ENCODE results near the gene MAPKAP1. TPM values are rescaled to one million over a fixed set of nuclear protein-coding genes. Genes with fewer than 3 reads are reported as not detected.

Gene MAPKAP1
- total RNA-seq, 1 experiment from 2014 or later: 55.5 TPM

DNA sequence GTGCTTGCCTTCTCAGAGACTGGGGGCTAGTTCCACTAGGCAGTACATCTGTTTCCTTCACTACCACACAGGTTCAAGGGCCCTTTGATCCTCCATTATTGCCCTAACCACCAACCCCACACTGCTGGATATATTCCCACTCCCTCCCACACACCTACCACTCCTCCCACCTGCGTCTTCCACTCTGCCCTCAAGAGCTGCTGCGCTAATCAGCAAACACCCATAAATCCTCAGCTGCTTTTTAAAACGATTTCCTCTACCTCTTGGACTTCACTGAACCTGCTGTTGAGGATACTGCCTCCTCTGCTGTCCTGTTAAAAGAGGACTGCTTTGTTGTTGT lies 120.9 kb downstream of the MAPKAP1 start:
- CTCF ChIA-PET: no interaction called here
- no peaks in the 10 kb centered on the region for H3K9me3 Mint-ChIP-seq (ENCODE audit: low read depth, unreplicated experiment)
- H3K4me1 Mint-ChIP-seq (ENCODE audit: low read depth, unreplicated experiment): no peaks in the 10 kb centered on the region

DNA sequence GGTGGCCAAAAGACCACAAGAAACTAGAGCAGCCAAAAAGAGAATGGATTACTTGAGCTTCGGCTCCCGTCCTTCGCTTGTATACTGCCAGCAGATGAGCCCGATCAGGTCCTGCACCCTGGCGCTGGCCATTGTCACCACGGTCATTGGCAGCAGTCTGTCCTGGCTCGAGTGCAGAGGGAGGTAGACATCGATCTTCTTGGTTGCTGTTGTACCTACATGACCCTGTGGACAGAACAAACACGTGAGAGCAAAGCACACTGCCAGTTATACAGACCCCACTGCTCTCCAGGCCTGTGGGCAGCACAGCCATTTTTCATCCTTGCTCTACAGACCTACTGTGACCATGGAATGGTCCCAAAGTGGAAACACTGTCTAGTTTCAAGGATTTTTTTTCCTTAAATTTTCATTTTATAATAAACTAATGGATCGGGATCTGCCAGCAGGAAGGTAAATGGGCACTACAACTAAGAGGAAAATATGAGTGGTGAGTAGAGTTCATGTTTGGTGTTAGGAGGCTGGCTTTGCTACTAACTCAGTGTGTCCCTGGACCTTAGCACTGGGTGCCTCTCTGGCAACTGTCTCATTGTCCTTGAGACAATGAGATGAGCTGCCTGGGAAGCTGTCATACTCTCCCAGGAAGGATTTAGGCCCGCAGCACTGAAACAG lies 121.4 kb downstream of the MAPKAP1 start:
- CTCF ChIA-PET: no interaction called here
- no peaks in the 10 kb centered on the region for H3K4me1 Mint-ChIP-seq (ENCODE audit: low read depth, unreplicated experiment)

More for the DNA sequence above, 120.9 kb downstream of the MAPKAP1 start:
- TF ChIP-seq, protein P1, sequence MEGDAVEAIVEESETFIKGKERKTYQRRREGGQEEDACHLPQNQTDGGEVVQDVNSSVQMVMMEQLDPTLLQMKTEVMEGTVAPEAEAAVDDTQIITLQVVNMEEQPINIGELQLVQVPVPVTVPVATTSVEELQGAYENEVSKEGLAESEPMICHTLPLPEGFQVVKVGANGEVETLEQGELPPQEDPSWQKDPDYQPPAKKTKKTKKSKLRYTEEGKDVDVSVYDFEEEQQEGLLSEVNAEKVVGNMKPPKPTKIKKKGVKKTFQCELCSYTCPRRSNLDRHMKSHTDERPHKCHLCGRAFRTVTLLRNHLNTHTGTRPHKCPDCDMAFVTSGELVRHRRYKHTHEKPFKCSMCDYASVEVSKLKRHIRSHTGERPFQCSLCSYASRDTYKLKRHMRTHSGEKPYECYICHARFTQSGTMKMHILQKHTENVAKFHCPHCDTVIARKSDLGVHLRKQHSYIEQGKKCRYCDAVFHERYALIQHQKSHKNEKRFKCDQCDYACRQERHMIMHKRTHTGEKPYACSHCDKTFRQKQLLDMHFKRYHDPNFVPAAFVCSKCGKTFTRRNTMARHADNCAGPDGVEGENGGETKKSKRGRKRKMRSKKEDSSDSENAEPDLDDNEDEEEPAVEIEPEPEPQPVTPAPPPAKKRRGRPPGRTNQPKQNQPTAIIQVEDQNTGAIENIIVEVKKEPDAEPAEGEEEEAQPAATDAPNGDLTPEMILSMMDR (IDR thresholded peaks at IDR 0.05; ENCODE audit: unreplicated experiment): no peak
- no peak overlapping the region for H3K27ac Mint-ChIP-seq (ENCODE audit: unreplicated experiment)
- no peaks in the 10 kb centered on the region for H3K36me3 Mint-ChIP-seq (ENCODE audit: insufficient read depth, unreplicated experiment)
- no TSS peak for BruUV-seq (replicated peaks)
- DNase-seq: no peak
- H3K4me3 Mint-ChIP-seq (ENCODE audit: low read depth, unreplicated experiment): no peak overlapping the region
- H3K27me3 Mint-ChIP-seq (ENCODE audit: unreplicated experiment): no peaks in the 10 kb centered on the region
- intact Hi-C loops (cut with micrococcal nuclease; ENCODE audit: unreplicated experiment): no loop called here

DNA sequence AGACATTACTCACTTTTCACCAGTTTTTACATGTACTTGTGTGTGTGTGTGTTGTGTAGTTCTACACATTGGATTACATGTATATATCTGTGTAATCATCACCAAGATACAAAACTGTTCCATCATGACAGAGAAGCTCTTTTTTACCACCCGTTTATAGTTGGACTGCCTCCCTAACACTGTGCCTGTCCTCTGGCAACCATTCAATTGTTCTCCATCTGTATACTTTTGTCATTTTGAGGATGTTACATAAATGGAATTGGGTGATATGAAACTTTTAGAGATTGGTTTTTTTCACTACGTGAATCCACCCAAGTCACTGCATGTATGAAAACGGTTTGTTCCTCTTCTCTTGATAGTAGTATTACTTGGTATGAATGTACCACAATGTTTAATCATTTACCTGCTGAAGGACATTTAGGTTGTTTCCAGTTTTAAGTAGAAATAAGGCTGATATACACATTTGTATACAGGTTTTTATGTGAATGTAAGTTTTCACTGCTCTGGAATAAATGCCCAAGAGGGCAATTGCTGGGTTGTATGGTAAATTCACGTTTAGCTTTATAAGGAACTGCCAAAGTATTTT lies 126.2 kb downstream of the MAPKAP1 start:
- intact Hi-C loops (cut with micrococcal nuclease; ENCODE audit: unreplicated experiment): no loop called here
- no peak for DNase-seq
- no TSS peak for BruUV-seq (replicated peaks)
- no peaks in the 10 kb centered on the region for H3K4me1 Mint-ChIP-seq (ENCODE audit: low read depth, unreplicated experiment)
- H3K27ac Mint-ChIP-seq (ENCODE audit: unreplicated experiment): no peak overlapping the region
- TF ChIP-seq, protein P1 (IDR thresholded peaks at IDR 0.05; ENCODE audit: unreplicated experiment): no peak
- no peak overlapping the region for H3K4me3 Mint-ChIP-seq (ENCODE audit: low read depth, unreplicated experiment)
- H3K9me3 Mint-ChIP-seq (ENCODE audit: low read depth, unreplicated experiment): no peaks in the 10 kb centered on the region
- H3K36me3 Mint-ChIP-seq (ENCODE audit: insufficient read depth, unreplicated experiment): no peaks in the 10 kb centered on the region
- no peaks in the 10 kb centered on the region for H3K27me3 Mint-ChIP-seq (ENCODE audit: unreplicated experiment)
- CTCF ChIA-PET: no interaction called here

More for the DNA sequence above, 121.4 kb downstream of the MAPKAP1 start:
- H3K36me3 Mint-ChIP-seq (ENCODE audit: insufficient read depth, unreplicated experiment): no peaks in the 10 kb centered on the region
- intact Hi-C loops (cut with micrococcal nuclease; ENCODE audit: unreplicated experiment): no loop called here
- no peak overlapping the region for H3K27ac Mint-ChIP-seq (ENCODE audit: unreplicated experiment)
- no peak for DNase-seq
- BruUV-seq (replicated peaks): no TSS peak
- no peak overlapping the region for H3K4me3 Mint-ChIP-seq (ENCODE audit: low read depth, unreplicated experiment)
- TF ChIP-seq, protein P1 (IDR thresholded peaks at IDR 0.05; ENCODE audit: unreplicated experiment): no peak
- no peaks in the 10 kb centered on the region for H3K9me3 Mint-ChIP-seq (ENCODE audit: low read depth, unreplicated experiment)
- H3K27me3 Mint-ChIP-seq (ENCODE audit: unreplicated experiment): no peaks in the 10 kb centered on the region

- H3K4me3 Mint-ChIP-seq (ENCODE audit: low read depth, unreplicated experiment): no peak overlapping the region
- H3K9me3 Mint-ChIP-seq (ENCODE audit: low read depth, unreplicated experiment): no peaks in the 10 kb centered on the region
- DNase-seq: no peak
- intact Hi-C loops (cut with micrococcal nuclease; ENCODE audit: unreplicated experiment): no loop called here
- H3K27ac Mint-ChIP-seq (ENCODE audit: unreplicated experiment): no peak overlapping the region
- H3K36me3 Mint-ChIP-seq (ENCODE audit: insufficient read depth, unreplicated experiment): no peaks in the 10 kb centered on the region
- CTCF ChIA-PET: no interaction called here
- TF ChIP-seq, protein P1 (IDR thresholded peaks at IDR 0.05; ENCODE audit: unreplicated experiment): no peak
- BruUV-seq (replicated peaks): no TSS peak
- no peaks in the 10 kb centered on the region for H3K27me3 Mint-ChIP-seq (ENCODE audit: unreplicated experiment)
- H3K4me1 Mint-ChIP-seq (ENCODE audit: low read depth, unreplicated experiment): no peaks in the 10 kb centered on the region
These were observed 127.7 kb downstream of the MAPKAP1 start for GRCh38 chr9:125579030-125579932.

All from Calu3 (cell line).